Prostate gland (tissue), 2 donors: Measurements from ENCODE around the gene P2RY8.

ENCODE experiments used
- POLR2A ChIP-seq: fragments of 450-650 bp; IDR thresholded peaks from one replicate; pipeline ENCODE4 v1.6.1; 2016; ENCODE audit warnings: antibody characterized with exemption, mild to moderate bottlenecking
- POLR2AphosphoS5 ChIP-seq: sonication (generic); formaldehyde crosslinking; IDR thresholded peaks from one replicate; pipeline ENCODE4 v1.6.1; 2017; ENCODE audit warnings: antibody characterized with exemption
- TF ChIP-seq, protein P1 (sequence below), 4 experiments: fragments of 200-600 bp in 2 of 4; fragments of 450-650 bp in 2 of 4; sonication (generic) in 2 of 4; IDR thresholded peaks; 1 replicate in 3 of 4; 2 replicates in 1 of 4; pipeline ENCODE4 v1.5.1; 2016 to 2019; ENCODE audit warnings: antibody characterized with exemption in 4 of 4, mild to moderate bottlenecking in 2 of 4, moderate library complexity in 2 of 4

GRCh38 chrX:1581132-1581531 is 44.1 kb upstream of the P2RY8 start:
- TF ChIP-seq, protein P1, sequence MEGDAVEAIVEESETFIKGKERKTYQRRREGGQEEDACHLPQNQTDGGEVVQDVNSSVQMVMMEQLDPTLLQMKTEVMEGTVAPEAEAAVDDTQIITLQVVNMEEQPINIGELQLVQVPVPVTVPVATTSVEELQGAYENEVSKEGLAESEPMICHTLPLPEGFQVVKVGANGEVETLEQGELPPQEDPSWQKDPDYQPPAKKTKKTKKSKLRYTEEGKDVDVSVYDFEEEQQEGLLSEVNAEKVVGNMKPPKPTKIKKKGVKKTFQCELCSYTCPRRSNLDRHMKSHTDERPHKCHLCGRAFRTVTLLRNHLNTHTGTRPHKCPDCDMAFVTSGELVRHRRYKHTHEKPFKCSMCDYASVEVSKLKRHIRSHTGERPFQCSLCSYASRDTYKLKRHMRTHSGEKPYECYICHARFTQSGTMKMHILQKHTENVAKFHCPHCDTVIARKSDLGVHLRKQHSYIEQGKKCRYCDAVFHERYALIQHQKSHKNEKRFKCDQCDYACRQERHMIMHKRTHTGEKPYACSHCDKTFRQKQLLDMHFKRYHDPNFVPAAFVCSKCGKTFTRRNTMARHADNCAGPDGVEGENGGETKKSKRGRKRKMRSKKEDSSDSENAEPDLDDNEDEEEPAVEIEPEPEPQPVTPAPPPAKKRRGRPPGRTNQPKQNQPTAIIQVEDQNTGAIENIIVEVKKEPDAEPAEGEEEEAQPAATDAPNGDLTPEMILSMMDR (IDR thresholded peaks at IDR 0.05): peak; percentile 9 to 59 (median 54)
- TF ChIP-seq POLR2A (no peak), POLR2AphosphoS5 (no peak)
